Stimulated activated CD8-positive, alpha-beta memory T cell treated with anti-CD3 and anti-CD28 coated beads, Interleukin-2, amount 100 ng/mL, for 1 hour (primary cell): ENCODE data around the gene ITPR2.
"Not testable (repeated sequence)": the region's sequence is repeated elsewhere in the genome, so short reads cannot be mapped to it uniquely, and the experiment has no call there.

Experiments used
- DNase-seq, 2 donors: peaks; one replicate each; pipeline ENCODE4 v3.0.0-alpha.2; 2020; ENCODE audit warnings: low read depth in 2 of 2

ITPR2 gene

DNA sequence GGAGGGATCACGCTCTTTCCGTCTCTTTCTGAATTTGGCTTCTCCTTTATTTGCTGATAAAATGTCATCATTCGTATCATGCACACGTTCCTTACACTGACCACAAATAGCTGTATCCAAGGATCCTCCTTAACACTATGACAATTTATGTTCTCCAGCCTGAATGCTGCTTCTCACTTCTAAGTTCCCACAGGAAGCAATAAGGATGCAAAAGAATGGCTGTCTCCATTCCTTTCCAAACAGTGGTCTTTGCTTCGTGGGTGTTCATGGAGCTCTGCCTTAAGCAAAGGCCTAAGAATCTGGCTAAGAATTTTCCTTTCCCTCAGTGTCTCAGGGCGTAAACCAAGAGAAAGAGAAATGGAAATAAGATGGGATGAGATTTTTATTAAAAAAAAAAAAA, 200.2 kb downstream of the ITPR2 start:
- no peak for DNase-seq

DNA sequence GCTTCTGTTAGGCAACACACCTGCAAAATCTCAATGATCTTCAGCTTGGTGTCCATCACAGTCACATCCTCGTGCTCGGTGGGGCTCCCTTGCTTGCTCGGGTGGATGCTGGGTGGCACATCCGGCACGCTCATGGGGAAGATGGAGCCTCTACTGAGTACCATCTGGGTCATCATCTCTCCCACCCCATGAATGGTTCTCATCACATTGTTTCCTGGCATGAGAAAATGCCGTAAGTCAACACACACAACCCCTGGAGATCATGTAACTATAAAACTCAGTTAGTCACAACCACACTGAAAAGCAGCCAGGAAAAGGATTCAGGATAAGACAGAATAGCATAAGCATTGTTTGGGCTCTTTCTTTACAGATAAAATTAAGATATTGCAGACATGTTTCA, 201.1 kb downstream of the ITPR2 start:
- DNase-seq = no peak

DNA sequence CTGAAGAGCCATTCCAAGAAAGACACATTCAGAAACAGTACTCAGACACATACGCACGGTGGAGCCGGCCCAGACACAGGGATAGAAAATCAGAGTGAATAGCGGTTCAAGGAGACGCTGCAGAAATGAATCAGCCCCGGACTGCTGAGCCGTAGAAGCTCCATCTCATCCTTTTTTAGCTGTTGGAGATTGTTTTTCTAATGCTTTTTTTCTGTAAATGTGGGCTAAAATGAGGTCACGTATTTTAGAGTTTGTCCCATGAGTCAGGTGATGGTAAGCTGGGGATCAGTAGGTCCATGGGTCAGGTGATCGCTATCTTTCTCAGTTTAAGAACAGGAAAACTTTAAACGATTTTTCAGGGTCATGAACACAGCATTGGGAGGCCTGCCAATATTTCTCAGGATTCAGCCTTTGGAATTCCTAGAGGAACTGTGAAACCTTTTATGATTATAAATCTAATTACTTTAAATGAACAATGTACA, 202.4 kb downstream of the ITPR2 start:
- DNase-seq = no peak

DNA sequence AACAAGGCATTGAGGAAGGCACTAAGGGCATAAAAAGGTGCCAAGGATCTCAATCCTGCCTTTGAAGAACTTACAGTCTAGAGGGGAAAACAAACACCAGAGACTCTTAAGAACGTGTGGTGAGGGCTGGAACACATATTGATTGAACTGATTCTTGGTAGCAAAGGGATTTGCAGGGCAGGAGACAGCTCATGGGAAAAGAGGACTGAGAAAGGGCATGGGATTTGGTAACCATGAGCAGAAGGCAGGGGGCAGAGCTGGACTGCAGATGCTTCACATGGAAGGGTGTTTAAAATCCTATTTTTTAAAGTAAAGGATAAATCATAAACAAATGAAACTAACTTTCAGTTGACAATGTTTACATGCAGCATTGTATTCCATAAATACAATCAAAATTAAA, 203.1 kb downstream of the ITPR2 start:
- no peak for DNase-seq

DNA sequence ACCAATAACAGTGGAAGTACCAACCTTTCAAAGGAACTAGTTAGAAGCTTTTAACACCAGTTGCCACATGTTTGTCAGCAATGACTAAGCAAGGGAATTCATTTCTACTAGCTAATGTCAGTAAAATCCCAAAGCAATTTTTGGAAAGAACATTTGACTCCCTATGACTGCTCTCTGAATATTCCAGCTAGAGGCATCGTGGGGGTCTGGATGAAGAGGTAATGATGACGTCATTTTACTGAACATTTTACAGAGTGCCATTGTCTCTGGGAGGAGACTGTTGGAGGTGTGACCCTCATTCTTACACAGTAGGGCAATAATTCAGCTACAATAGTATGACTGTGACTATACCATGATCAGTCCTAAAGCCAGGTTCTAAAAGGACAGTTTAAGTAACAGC, 204.8 kb downstream of the ITPR2 start:
- DNase-seq = no peak

DNA sequence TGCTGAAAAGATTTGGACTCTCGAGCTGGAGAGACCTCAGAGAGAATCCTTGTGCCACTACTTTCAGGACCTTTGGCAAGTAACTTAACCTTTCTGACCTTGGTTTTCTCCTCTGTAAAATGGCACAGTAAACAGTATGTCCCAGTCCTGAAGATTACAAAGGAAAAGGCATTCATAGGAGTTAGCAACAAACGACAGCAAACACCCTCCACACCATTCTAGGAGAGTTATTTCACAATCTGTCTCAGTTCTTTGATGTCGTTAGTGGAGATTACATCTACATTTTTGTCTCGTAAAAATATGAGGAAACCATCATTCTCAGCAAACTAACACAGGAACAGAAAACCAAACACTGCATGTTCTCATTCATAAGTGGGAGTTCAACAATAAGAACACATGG, 205.7 kb downstream of the ITPR2 start:
- DNase-seq = no peak

DNA sequence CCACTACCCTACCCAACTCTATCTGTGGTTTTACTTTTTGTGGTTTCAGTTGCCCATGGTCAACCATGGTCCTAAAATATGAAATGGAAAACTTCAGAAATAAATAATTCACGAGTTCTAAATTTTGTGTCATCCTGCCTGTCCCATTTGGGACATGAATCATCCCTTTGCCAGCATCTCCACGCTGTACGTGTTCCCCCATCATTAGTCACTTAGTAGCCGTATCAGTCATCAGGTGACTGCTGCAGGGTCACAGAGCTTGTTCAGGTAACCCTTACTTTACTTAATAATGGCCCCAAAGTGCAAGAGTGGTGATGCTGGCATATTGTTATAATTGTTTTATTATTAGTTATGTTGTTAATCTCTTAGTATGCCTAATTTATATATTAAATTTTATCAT, 209.9 kb downstream of the ITPR2 start:
- no peak for DNase-seq

DNA sequence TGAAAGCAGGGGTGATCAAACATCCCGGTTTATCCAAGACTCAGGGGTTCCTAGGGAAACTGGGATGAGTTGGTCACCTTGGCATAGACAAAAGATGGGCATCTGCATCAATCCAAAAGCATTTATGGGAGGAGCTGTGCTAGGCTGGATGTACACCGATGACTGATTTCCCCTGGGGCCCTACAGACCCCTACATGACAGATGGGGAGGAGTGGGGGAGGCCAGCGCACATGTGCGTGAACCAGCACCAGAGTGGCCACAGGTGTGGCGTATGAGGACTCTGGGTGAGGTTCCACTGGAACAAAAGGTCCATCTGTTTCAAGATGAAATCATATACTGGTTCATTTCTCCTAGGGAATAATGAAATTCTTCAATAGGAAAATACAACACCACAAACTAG, 210.4 kb downstream of the ITPR2 start:
- no peak for DNase-seq

DNA sequence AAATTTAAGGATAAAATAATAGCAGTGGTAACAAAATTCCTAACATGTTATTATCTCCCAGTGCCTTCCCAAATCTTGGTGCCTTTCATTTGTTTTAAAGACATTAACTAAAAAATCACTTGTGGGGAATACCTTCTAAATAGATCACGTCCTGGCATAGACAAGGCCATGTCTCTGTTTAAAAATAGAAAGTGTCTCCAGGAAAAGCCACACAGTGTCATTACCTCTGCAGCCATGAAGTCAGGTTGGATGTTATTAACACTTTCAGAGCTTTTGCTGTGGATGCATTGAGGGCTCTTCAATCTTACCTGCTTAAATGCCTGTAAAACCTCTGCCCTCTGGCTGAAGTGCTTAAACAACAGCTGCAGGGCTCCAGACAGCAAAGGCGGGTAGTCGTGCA, 211.1 kb downstream of the ITPR2 start:
- DNase-seq = no peak

DNA sequence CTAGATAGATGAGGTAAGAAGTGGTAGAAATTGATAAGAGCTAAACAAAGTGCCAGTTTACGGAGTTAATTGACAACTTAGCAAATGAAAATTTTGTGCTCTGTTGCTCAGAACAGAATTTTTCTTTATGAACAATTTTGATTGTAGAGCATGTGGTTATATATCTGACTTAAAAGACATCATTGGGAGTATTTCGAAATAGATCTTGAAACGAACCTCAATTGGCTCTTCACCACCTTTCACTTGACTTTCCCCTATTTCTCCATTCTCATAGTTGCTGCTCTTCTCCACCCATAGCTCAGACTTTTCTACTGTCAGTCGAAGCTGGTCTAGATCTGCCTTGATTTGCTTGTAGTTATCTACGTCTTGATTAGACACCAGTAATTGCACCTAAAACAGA, 212.1 kb downstream of the ITPR2 start:
- no peak for DNase-seq

DNA sequence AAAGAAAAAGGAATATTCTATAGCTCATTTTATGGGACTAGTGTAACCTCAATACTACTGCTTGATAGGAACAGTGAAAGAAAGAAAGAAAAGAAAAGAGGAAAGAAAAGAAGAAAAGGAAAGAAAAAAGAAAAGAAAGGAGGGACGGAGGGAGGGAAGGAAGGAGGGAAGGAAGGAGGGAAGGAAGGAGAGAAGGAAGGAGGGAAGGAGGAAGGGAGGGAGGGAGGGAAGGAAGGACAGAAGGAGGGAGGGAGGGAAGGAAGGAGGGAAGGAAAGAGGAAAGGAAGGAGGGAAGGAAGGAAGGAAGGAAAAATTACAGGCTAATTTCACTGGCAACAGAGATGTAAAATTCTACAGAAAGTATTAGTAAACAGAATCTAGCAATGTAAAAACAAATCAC, 215.5 kb downstream of the ITPR2 start:
- no peak for DNase-seq

DNA sequence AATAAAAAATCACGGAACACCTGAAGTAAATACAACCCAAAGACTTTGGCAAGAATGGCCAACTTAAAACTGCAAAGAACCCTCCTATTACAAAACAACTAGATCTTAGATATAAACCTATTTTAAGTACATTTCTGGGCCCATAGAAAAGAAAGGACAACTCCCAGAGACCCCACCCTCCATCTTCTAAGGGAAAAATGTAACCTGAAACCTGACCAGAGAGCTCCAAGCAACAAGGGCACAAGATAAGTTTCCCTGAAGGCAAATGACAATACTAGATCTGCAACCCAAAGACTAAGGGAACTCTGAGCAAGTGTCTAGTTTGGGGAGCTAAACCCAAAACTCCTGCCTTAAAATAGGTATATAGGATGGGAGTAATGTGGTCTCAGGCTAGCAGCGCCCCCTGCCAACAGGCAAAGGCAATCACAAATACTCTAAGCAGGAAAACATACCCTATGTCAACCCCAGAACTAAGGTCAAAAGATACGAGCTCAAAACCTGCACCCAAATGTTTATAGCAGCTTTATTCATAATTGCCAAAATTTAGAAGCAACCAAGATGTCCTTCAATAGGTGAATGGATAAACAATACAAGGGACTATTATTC, 218.9 kb downstream of the ITPR2 start:
- no peak for DNase-seq

DNA sequence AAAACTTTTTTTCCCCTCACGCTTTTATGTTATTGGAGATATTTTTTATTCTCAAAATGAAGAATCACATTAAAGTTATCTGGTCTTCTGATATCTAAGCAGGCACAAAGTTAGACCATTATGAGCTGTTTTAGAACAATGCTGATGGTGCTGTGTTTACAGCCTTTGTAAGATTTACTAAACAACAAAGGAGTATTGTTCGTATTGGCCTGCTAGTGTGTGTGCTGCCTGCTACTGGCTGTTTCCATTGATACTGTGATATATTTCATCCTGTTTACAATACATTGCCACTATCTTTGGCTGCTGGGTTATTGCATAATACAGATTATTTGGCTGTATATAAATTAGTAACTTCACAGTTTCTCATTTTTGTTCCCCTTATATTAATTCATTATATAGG, 220.8 kb downstream of the ITPR2 start:
- DNase-seq = no peak

DNA sequence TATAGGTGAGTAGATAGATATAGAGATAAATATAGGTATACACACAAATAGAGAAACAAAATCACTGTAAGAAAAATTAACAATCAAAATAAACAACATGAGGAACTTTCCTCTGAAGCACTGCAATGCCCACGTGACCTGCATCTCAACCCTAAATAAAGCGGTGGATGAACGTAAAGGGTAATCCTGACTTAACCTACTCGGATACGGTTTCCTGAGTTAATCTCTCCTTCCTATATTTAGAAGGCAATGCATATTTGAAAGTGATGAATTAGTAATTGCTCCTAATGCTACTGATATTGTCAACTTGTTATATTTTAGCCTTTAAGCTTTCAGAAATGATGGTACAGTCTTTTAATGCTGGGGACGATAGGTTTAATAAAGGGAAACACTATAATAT, 221.4 kb downstream of the ITPR2 start:
- no peak for DNase-seq

DNA sequence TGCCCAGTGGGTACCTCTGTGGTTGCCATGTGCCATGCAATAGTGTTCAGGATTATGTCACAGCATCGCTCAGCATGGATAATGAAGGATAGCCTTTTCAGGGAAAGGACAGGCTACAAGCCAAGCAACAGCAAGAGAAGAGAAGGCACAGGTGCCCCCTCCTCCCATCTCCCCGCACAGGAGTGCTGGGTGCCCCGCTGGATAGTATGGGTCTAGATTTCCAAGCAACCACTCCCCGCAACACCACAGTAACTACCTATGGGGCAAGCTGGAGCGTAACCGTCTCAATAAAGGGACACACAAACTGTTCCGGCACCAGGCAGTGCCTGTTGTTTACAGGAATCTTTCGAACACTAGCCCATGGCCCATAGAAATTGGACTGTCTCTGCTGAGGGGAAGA, 222.2 kb downstream of the ITPR2 start:
- DNase-seq = no peak

DNA sequence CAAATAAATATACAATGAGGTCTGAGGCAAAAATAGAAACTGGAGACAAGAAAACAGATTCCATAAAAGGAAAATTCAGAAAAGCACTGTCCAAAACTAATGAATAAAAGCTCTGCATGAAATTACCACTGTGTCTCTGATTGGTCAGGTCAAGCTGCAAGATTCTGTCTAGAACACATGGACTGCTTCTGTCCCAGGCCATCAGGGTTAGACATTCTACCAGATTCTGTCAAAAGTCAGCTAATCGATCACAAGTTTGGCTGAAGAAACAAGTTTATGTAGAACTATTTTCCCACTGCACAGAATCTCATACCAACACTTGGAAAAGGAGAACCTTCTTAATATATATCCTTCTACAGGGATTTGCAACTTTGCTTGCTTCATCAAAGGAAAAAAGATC, 223.0 kb downstream of the ITPR2 start:
- no peak for DNase-seq

DNA sequence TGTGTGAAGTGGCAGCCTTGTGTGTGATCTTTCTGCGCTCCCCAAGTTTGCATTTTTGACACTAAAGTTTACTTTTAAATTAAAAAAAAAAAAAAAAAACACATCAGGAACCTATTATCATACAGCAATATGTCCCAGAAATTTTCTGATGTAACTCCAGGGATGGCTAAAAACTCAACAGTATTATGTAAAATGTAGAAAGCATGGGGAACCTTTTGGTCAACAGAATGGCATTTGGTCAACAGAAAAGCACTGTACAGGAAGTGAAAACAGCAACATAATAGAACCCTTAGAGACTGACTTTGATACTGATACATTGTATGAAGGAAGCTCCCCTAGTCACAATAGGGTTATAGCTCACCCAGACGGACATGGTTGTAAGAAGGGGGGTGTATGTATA, 224.3 kb downstream of the ITPR2 start:
- no peak for DNase-seq

DNA sequence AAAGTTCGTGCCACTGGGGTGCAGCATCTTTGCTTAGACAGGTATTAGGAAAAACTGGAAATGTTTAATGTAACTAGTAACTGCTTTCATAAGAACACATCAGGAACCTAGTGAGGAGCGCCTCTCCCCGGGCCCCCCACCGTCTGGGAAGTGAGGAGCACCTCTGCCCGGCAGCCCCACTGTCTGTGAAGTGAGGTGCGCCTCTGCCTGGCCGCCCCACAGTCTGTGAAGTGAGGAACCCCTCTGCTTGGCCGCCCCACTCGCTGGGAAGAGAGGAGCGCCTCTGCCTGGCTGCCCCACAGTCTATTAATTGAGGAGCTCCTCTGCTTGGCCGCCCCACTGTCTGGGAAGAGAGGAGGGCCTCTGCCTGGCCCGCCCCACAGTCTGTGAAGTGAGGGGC, 224.7 kb downstream of the ITPR2 start:
- no peak for DNase-seq

DNA sequence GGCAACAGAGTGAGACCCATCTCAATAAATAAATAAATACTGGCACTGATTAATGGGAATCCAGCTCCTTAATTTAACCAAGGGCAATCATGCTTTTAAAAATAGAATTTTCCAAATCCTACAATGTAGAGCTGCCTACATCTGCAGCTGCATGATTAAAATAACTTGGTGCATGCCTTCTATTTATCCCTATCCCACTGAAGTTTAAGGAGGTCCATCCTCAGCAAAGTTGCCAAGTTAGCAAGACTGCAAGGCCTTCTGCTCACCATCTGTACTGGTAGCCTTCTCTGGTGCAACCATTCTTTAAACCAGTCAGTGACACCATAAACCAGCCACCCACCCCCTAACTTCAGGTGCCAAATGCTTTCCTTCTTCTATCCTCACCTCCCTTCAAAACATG, 226.1 kb downstream of the ITPR2 start:
- no peak for DNase-seq

DNA sequence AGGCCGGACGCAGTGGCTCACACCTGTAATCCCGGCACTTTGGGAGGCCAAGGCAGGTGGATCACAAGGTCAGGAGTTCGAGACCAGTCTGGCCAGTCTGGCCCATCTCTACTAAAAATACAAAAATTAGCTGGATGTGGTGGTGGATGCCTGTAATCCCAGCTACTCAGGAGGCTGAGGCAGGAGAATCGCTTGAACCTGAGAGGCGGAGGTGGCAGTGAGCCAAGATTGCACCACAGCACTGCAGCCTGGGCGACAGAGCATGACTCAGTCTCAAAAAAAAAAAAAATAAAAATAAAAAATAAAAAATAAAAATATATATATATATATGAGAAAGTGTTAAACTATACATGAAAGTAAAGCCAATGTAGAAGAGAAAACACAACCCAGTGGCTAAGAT, 228.2 kb downstream of the ITPR2 start:
- DNase-seq = not testable (repeated sequence)

DNA sequence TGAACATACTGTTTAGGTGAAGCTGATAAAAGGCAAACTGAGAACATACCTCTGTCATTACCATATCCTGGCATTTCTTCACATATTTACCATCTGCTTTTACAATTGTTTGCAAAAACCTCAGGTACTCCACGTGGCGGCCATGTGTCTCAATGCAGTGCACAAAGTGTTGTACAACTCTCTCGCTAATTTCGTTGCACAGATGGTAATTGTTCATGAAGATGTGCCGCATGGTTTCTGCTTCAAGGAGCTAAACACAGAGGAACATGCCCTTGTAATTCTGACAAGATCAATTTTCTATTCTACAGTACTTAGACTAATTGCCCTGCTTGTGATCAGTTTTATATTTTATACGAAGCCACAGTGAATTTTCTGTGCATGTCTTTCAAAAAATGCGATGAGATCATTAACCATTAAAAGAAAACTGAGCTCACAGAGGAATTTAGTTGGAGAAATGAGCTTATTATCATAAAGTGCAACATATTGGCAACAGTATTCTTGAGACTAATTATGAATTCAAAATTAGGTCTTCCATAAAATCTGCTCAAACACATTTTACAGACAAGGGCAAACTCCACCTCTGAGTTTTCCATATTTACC, 233.8 kb downstream of the ITPR2 start:
- no peak for DNase-seq

DNA sequence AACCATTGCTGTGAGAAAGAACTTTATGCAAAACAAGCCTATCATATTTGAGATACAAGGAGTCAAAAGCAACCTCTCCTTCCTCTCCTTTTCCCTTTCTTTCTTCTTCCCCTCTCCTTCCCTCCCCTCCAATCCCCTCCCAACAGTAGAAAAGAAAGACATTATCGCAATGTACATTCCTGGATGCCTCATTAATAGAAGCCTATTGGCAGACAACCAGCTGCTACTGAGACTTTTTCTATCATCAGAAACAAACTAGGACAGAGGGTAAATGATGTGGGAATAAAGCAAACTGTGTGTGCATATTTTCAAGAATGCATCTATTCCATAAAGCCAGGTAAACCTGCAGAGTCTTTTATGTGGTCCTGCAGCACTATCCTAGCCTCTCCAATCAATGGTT, 237.2 kb downstream of the ITPR2 start:
- DNase-seq = no peak

DNA sequence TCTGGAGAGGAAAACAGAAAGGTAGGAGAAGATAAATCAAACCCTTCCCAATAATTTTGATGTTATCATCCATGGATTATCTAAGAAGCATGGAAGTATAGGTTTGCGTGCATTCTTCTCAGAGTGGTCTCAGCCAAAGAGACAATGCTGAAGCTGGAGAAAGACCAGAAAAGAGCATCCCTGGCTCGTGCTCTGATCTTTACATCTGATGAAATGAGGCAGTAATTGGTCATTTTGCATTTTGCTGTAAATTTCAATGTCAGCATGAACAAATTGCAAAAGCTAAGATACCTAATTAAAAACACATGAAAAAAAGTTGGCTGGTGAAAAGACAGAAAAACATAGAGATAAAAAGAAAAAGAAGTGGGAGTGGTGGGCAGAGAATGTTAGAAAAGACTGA, 252.4 kb downstream of the ITPR2 start:
- DNase-seq = no peak

DNA sequence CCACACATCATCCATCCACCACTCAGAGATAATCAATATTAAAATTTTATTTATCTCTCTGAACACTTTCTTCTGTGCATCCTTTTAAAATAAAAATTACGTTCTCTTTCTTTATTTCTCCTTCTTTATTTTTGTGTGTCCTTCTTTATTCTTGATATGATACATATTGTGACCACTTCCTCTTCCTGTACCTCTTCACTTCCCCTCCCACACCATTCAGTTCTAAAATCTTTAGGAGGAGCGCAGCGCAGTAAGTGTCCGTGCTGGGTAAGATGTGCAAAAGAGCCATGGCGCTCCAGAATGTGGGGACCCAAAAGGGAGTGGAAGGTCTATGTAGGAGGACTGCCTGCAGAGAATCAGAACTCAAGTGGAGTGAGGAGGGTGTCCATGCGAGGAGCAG, 256.7 kb downstream of the ITPR2 start:
- no peak for DNase-seq
